Measurements from ENCODE around the gene ALKBH4.

- TF ChIP-seq CTCF (IDR thresholded peaks at IDR 0.05): no peak
- no peak for TF ChIP-seq RCOR1 (IDR thresholded peaks at IDR 0.05; ENCODE audit: low read depth, low read length)
- no peak; the same call in 1 of the 2 replicates for TF ChIP-seq USF2 (IDR thresholded peaks at IDR 0.05)
- no peak for TF ChIP-seq HOXB13 (CRISPR knock-in tag; IDR thresholded peaks at IDR 0.05; ENCODE audit: low read depth)
- no peak for TF ChIP-seq SREBF2 (IDR thresholded peaks at IDR 0.05)
- no peak for TF ChIP-seq MAX (IDR thresholded peaks at IDR 0.05)
- TF ChIP-seq ZFP36 (IDR thresholded peaks at IDR 0.05; ENCODE audit: borderline replicate concordance, partially characterized antibody): no peak
Observed at GRCh38 chr7:102433219-102434038, 31.2 kb downstream of the ALKBH4 start, which contains the start of gene ORAI2.
